ENCODE measurements around the gene ZNF212.
A peak's percentile ranks its signal among the peaks of the same experiment; 100 is the strongest.
"Not testable (repeated sequence)": the region's sequence is repeated elsewhere in the genome, so short reads cannot be mapped to it uniquely, and the experiment has no call there.

The ZNF212 gene

GRCh38 chr7:149255174-149255573 lies 15.7 kb downstream of the ZNF212 start:
- no peak for DNase-seq

- no peak for DNase-seq
Measured at GRCh38 chr7:149256568-149256967, 17.1 kb downstream of the ZNF212 start.

- no peak for DNase-seq
Measured at GRCh38 chr7:149257146-149257545, 17.7 kb downstream of the ZNF212 start.

- DNase-seq, result peak in 1 of 2 experiments; percentile 1
Measured at GRCh38 chr7:149261316-149261828, 21.9 kb downstream of the ZNF212 start.

- DNase-seq, result peak; percentile 74 to 83
Measured at GRCh38 chr7:149261829-149262617, 22.6 kb downstream of the ZNF212 start, which contains the start of gene ZNF783. Gene ZNF783, plus strand, starts transcription at chr7:149262196. Its CDS starts 138 bp downstream, at chr7:149262334.

- no peak for DNase-seq
Measured at GRCh38 chr7:149266451-149266850, 27.0 kb downstream of the ZNF212 start.

- no peak for DNase-seq
Measured at GRCh38 chr7:149267733-149268132, 28.3 kb downstream of the ZNF212 start.

GRCh38 chr7:149274424-149274823 lies 35.0 kb downstream of the ZNF212 start:
- not testable (repeated sequence) for DNase-seq

GRCh38 chr7:149277871-149278270 lies 38.4 kb downstream of the ZNF212 start:
- no peak for DNase-seq

GRCh38 chr7:149278396-149278795 lies 38.9 kb downstream of the ZNF212 start:
- DNase-seq, result no peak

- DNase-seq, result no peak
Measured at GRCh38 chr7:149279111-149279743, 39.8 kb downstream of the ZNF212 start.

- no peak for DNase-seq
Measured at GRCh38 chr7:149280151-149280550, 40.7 kb downstream of the ZNF212 start.

GRCh38 chr7:149280661-149281507 lies 41.4 kb downstream of the ZNF212 start:
- no peak for DNase-seq

- no peak for DNase-seq
Measured at GRCh38 chr7:149281508-149282330, 42.3 kb downstream of the ZNF212 start.

- no peak for DNase-seq
Measured at GRCh38 chr7:149282331-149282655, 42.8 kb downstream of the ZNF212 start.

- no peak for DNase-seq
Measured at GRCh38 chr7:149283321-149283720, 43.9 kb downstream of the ZNF212 start.

- DNase-seq, result peak in 1 of 2 experiments; percentile 38
Measured at GRCh38 chr7:149284343-149284742, 44.9 kb downstream of the ZNF212 start.

GRCh38 chr7:149284850-149285585 lies 45.6 kb downstream of the ZNF212 start:
- DNase-seq, result peak; percentile 95

- peak in 1 of 2 experiments; percentile 27 for DNase-seq
Measured at GRCh38 chr7:149285603-149286002, 46.2 kb downstream of the ZNF212 start.

- DNase-seq, result peak in 1 of 2 experiments; percentile 19
Measured at GRCh38 chr7:149286811-149287400, 47.5 kb downstream of the ZNF212 start.

- DNase-seq, result no peak
Measured at GRCh38 chr7:149287622-149288021, 48.2 kb downstream of the ZNF212 start.

All from SHP77 (cell line).